GM12891 (cell line): ENCODE data around the gene IQCH.

Experiments
- DNase-seq: peaks from one replicate; pipeline ENCODE4 v3.0.0; 2011; ENCODE audit warnings: low spot score; ENCODE audit not compliant: insufficient read length
- FAIRE-seq: peaks from 2 replicates; lab custom pipeline; 2011; peaks lifted over from hg19 to GRCh38; lab: Jason Lieb, UNC
- PAX5 ChIP-seq: IDR thresholded peaks from 2 replicates; pipeline ENCODE4 v1.6.1; 2011; ENCODE audit warnings: low read length, moderate library complexity, mild to moderate bottlenecking; ENCODE audit not compliant: insufficient read depth, severe bottlenecking
- POLR2A ChIP-seq: IDR thresholded peaks from 2 replicates; pipeline ENCODE4 v1.6.1; 2011; ENCODE audit warnings: low read depth, low read length, control low read depth
- POLR2AphosphoS5 ChIP-seq: IDR thresholded peaks from 2 replicates; pipeline ENCODE4 v1.6.1; 2011; ENCODE audit warnings: low read depth, low read length, control low read depth
- POU2F2 ChIP-seq: IDR thresholded peaks from 2 replicates; pipeline ENCODE4 v1.6.1; 2011; ENCODE audit warnings: low read depth, mild to moderate bottlenecking, control low read depth, low read length, moderate library complexity
- SPI1 ChIP-seq: IDR thresholded peaks from 2 replicates; pipeline ENCODE4 v1.6.1; 2011; ENCODE audit warnings: low read depth, low read length, control low read depth
- TAF1 ChIP-seq: IDR thresholded peaks from 2 replicates; pipeline ENCODE4 v1.6.1; 2011; ENCODE audit warnings: low read depth, low read length, control low read depth

Gene IQCH

DNA sequence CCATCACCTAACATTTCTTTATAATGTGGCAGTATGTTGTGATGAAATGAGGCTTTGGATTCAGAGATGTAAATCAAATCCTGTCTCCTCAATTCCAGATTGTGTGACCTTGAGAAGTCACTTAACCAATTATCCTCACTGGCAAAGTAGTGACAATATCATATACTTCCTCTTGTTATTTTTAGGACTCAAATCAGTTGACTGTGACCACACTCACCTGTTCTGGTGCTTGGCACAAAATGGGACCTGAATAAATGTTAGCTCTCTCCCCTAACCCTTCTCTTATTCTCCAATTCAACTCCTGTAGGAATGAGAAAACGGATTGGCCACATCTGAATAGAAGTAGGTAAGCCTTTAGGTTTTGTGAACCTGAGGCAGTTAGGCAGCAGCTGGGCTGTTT is 42.1 kb downstream of the IQCH start:
- no peak for FAIRE-seq
- no peak for DNase-seq
- TF ChIP-seq POU2F2: no peak
- TF ChIP-seq POLR2AphosphoS5: no peak
- TF ChIP-seq POLR2A: no peak
- no peak for TF ChIP-seq TAF1
- TF ChIP-seq PAX5: no peak

- TF ChIP-seq PAX5: no peak
- TF ChIP-seq SPI1: no peak
- no peak for TF ChIP-seq POLR2AphosphoS5
- no peak for TF ChIP-seq POU2F2
- DNase-seq (no peak), FAIRE-seq (no peak)
Observed at GRCh38 chr15:67300266-67301025, 45.9 kb downstream of the IQCH start.

DNA sequence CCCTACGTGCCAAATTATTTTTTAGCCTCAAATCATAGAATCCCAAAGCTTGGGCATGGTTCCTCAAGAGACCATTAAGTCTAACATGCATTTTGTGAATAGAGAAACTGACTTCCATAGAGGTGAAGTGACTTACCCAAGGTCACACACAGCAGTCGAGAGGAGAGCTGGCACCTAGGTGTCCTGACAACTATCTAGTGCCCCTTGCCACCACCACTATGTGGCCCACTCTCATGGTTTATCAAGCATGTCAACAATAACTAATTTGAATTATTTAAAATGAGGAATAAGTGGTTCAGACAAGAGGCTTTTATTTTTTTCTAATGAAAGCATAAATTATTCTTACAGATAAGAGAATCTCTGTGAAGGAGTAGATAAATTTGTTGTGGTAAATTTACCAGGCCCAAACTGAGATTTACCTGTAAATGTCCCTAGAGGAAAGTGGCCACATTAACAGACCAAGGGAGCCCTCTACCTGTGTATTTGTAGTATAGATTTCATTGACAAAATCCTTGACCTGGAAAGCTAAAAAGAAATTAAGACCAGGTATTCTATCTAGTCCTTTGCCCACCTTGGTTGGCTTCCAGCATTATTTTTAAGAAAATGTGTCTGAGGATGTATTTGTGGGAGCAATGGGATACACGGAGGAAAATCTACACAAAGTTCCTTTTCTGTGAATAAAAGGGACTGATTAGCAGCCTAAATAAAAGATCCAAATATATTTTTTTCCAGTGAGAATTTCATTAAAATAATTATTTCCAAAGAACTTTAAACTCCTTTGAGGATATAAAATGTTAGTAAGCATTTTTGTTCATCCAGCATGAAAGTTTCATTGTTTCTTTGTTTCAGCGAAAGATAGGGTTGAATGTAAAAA is 49.1 kb downstream of the IQCH start:
- FAIRE-seq: peak; percentile 82
- DNase-seq: no peak
- TF ChIP-seq TAF1 (no peak), SPI1 (no peak), PAX5 (no peak), POLR2AphosphoS5 (no peak), POLR2A (no peak), POU2F2 (no peak)

- DNase-seq (no peak), FAIRE-seq (no peak)
- TF ChIP-seq POU2F2 (no peak), TAF1 (no peak), POLR2A (no peak), POLR2AphosphoS5 (no peak), PAX5 (no peak), SPI1 (no peak)
Observed at GRCh38 chr15:67304778-67305177, 50.2 kb downstream of the IQCH start.

GRCh38 chr15:67305506-67305905 is 50.9 kb downstream of the IQCH start:
- no peak for FAIRE-seq
- no peak for TF ChIP-seq SPI1
- no peak for TF ChIP-seq TAF1
- no peak for TF ChIP-seq POLR2AphosphoS5
- no peak for TF ChIP-seq POLR2A
- TF ChIP-seq PAX5: no peak
- no peak for TF ChIP-seq POU2F2
- DNase-seq: no peak

DNA sequence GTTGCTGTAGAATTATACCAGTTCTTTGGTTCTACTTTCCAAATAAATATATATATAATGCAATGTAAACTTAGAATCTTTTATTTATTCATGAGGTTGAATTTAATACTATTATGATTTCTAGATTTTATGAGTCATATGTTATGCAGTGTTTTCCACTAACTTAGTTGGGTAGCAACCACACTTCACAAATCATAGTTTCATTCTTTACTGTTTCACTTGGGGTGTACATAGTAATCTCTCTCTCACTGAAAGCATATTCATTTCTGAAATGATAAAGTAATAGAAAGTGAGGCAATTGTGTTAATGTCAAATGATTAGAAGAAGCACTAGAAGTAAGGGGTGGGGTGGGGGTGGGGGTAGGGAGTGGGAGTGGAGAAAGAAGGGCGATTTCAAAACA is 52.6 kb downstream of the IQCH start:
- DNase-seq: no peak
- TF ChIP-seq POU2F2 (no peak), PAX5 (no peak)
- FAIRE-seq: no peak

DNA sequence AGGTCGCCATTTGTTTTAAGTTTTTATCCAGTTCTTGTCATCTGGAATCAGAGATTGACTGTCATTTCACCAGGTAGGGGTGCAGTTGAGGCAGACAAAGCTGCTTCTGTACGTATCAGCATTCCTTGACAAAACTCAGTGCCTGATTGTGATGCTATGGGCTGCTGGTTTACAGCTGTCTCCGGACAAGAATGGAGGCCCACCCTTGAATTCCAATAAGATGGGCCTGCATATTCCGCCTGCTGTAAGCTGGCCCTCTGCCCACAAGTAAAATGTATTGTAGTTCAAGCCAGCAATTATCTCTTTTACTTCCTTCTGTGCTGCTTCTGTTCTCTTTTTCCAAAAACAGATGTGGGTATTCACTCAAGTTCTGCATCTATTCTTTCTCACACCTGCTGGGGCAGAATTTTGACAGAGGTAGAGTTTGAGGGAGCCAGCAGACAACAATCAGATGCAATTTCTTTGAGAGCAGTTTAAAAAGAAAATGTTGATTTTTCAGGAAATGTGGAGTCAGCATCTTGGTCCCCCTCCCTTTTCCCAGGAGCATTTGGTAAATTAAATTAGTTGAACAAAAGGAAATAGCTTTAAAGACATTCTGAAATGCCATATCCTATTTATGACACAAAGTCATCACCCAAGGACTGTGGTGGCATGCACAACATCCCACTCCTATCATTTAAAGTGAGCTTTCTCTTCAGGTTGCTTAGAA is 53.5 kb downstream of the IQCH start:
- TF ChIP-seq POLR2AphosphoS5 (no peak), POLR2A (no peak), POU2F2 (no peak)
- DNase-seq (no peak), FAIRE-seq (no peak)

DNA sequence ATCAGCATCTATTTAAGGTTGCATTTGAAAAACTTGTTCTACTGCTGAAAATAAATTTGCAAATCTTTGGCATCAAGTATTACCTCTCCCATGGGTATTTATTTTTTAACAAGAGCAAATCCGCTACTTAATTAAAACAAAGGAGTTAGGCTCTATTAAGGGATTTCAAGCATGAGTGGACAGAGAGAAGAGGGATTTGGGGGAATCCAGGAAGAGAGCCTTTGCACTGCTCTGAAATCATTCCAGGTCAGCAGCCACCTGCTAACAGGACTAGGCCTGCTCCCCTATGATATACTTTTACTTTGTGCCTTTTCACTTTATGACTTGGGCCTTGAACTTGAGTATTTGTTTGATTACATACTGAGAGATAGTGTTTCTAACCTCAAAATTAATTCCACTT is 57.1 kb downstream of the IQCH start:
- TF ChIP-seq SPI1 (no peak), PAX5 (no peak), TAF1 (no peak), POLR2A (no peak), POU2F2 (no peak), POLR2AphosphoS5 (no peak)
- no peak for FAIRE-seq
- DNase-seq: no peak

DNA sequence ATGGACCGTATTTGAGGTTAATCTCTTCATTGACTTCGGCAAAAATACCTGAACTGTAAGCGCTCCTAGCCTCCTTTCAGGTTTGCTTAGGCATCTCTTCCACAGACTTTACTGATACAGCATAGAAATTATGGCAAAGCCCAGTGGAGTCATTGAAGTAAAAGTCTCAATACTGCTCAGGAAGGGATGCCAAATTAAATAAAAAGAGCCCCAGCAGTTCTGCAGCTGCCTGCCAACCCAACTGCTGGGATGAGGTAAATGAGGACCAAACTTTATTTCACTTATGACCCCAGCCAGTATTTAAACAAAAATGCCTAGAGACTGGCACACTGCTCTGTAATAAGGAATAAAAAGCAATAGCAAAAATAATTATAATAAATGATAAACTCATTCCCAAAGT is 65.4 kb downstream of the IQCH start:
- TF ChIP-seq TAF1: no peak
- no peak for TF ChIP-seq POLR2AphosphoS5
- TF ChIP-seq POU2F2: no peak
- no peak for TF ChIP-seq POLR2A
- no peak for TF ChIP-seq PAX5
- TF ChIP-seq SPI1: no peak
- DNase-seq (no peak), FAIRE-seq (no peak)

DNA sequence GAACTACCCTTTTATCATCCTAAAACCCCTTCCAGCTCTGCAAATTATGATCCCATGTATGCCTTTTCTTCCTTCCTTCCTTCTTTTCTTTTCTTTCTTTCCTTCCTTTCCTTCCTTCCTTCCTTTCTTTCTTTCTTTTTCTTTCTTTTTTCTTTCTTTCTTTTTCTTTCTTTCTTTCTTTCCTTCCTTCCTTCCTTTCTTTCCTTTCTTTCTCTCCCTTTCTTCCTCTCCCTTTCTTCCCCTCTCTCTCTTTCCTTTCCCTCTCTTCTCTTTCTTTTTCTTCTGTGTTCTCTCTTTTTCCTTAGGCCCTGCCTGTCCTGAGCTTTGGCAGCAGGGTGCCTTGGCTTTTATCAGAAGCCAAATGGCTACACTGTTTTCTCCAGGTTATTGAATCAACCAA is 66.8 kb downstream of the IQCH start:
- FAIRE-seq (no peak), DNase-seq (no peak)
- TF ChIP-seq POLR2A (no peak), TAF1 (no peak), POU2F2 (no peak), SPI1 (no peak), PAX5 (no peak), POLR2AphosphoS5 (no peak)
